ENCODE results near the gene ZNF358.

GRCh38 chr19:7476241-7476640 lies 39.7 kb upstream of the ZNF358 start:
- no peak for TF ChIP-seq CTCF (IDR thresholded peaks at IDR 0.05)
- TF ChIP-seq POLR2A (IDR thresholded peaks at IDR 0.05) = no peak

Measured in testis (tissue), 2 donors.